ENCODE data around the gene ME3.

GRCh38 chr11:86513138-86513537 lies 159.3 kb downstream of the ME3 start:
- TF ChIP-seq CTCF (IDR thresholded peaks at IDR 0.05) (no peak), POLR2A (IDR thresholded peaks at IDR 0.05) (no peak), POLR2AphosphoS5 (IDR thresholded peaks at IDR 0.05; ENCODE audit: insufficient read depth in 1 of 2, low read depth in 1 of 2) (no peak)

Measured in vagina (tissue), 2 donors.